Inflammatory macrophage treated with lipopolysaccharide for 1 hour (primary cell): ENCODE measurements around the gene CST9.
"Not testable (repeated sequence)": the region's sequence is repeated elsewhere in the genome, so short reads cannot be mapped to it uniquely, and the experiment has no call there.

Experiments
- DNase-seq, 2 donors: peaks; one replicate each; pipeline ENCODE4 v3.0.0-alpha.2; 2020 to 2022

CST9 gene

GRCh38 chr20:23585808-23586734 lies 19.6 kb downstream of the CST9 start:
- DNase-seq = no peak

- no peak for DNase-seq
These were observed 20.3 kb downstream of the CST9 start for GRCh38 chr20:23585449-23585807.

- DNase-seq = no peak
These were observed 21.1 kb downstream of the CST9 start for GRCh38 chr20:23584434-23585199.

GRCh38 chr20:23583526-23583925 lies 22.2 kb downstream of the CST9 start:
- DNase-seq = no peak

GRCh38 chr20:23582293-23582692 lies 23.4 kb downstream of the CST9 start:
- DNase-seq = no peak

GRCh38 chr20:23581833-23582232 lies 23.9 kb downstream of the CST9 start:
- DNase-seq = not testable (repeated sequence)

- no peak for DNase-seq
These were observed 30.7 kb downstream of the CST9 start for GRCh38 chr20:23574977-23575376.

- peak; percentile 2 to 54 for DNase-seq
These were observed 35.4 kb downstream of the CST9 start for GRCh38 chr20:23570178-23570760.

GRCh38 chr20:23569570-23569969 lies 36.1 kb downstream of the CST9 start:
- DNase-seq = no peak

- no peak for DNase-seq
These were observed 36.8 kb downstream of the CST9 start for GRCh38 chr20:23568971-23569330.

GRCh38 chr20:23568320-23568970 lies 37.3 kb downstream of the CST9 start, which contains the start of gene CST9L:
Gene CST9L, minus strand, starts transcription at chr20:23568484. Its CDS starts 34 bp downstream, at chr20:23568450.
- DNase-seq = no peak

GRCh38 chr20:23566199-23566932 lies 39.4 kb downstream of the CST9 start:
- no peak for DNase-seq

- DNase-seq = no peak
These were observed 40.1 kb downstream of the CST9 start for GRCh38 chr20:23565503-23566045.

- DNase-seq = no peak
These were observed 40.8 kb downstream of the CST9 start for GRCh38 chr20:23564927-23565326.

- DNase-seq = no peak
These were observed 42.9 kb downstream of the CST9 start for GRCh38 chr20:23562721-23563342.

- DNase-seq = no peak
These were observed 51.3 kb downstream of the CST9 start for GRCh38 chr20:23554401-23554800.
